GM21381 (cell line): ENCODE data around the gene FGF12.

ENCODE experiments used
- ATAC-seq: cut with Tn5 transposase; IDR thresholded peaks from one replicate; pipeline ENCODE4 v1.9.1; 2021; ENCODE audit warnings: mild to moderate bottlenecking, moderate library complexity; ENCODE audit not compliant: unreplicated experiment

The FGF12 gene

DNA sequence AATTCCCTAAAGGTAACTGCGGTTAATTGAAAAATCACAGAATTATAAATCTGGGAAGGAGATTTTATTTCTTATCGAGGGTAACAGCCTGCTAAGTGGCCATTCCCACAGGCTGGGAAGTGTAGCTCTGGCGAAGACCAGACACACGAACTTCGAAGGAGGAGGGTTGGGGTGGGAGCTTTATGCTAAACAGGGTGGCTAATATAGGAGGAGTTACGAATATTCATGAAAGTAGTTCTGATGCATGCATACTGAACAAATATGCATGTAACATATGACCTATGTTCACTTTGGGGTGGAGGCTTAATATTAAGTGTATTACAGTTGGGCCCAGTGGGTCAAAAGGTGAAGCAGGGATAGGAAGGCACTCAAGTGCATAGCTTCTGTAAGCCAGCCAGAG is 221.6 kb downstream of the FGF12 start:
- no peak for ATAC-seq

DNA sequence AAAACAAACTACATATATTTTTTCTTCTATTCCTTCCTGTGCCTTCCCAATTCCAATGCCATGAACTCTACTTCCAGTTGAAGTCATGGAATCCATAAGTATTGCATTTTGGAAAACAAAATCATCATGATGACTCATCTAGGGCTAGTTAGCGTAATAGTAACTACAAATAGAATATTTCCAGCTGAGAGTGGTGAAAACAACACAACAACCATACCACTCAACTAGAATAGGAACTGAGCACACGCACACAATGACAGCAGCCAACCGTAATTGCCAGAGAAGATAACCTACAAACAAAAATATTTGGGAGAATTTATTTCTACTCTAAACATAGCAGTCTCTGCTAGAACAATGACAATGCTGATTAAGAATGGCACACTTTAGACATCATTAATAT is 225.9 kb downstream of the FGF12 start:
- ATAC-seq = no peak

- ATAC-seq = no peak
Observed at GRCh38 chr3:192496905-192497587, 230.3 kb downstream of the FGF12 start.

DNA sequence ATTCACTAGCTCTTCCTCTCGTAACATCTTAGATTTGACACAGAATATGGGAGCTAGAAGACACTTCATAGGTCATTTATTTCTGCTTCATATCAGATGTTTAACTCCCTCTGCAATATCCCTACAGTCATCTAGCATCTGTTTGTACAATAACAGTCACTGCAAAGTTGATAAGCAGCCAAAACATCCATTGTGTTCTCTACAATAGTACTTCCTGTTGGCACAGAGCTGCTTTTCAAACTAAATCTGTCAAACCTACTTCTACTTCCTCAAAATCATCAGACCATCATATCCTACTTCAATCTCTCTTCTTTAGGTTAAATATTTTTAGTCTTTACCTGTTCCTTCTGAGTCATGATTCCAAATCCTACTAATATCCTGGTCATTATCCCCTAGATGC is 233.2 kb downstream of the FGF12 start:
- ATAC-seq = peak; percentile 62

GRCh38 chr3:192490720-192491119 is 236.6 kb downstream of the FGF12 start:
- no peak for ATAC-seq

GRCh38 chr3:192489579-192489978 is 237.8 kb downstream of the FGF12 start:
- ATAC-seq = no peak

DNA sequence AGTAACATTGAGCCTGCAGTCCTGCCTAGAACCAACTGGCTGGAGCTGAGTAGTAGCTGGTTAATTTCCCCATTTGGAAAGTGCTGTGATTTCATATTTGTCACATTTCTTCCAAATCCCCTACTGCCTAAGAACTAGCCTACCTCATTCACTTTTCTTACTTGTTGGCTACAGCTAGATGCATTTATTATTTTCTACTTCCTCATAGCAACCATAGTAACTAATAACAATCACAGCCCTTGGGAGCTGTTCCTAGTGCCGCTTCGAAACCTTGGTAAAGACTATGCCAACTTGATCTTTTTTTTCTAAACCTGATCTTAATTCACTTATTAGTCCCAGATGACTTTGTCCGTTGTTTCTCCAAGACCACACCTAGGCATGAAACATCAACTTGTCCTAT is 240.3 kb downstream of the FGF12 start:
- no peak for ATAC-seq

- no peak for ATAC-seq
Observed at GRCh38 chr3:192482809-192483208, 244.5 kb downstream of the FGF12 start.

GRCh38 chr3:192482391-192482790 is 244.9 kb downstream of the FGF12 start:
- ATAC-seq = no peak

DNA sequence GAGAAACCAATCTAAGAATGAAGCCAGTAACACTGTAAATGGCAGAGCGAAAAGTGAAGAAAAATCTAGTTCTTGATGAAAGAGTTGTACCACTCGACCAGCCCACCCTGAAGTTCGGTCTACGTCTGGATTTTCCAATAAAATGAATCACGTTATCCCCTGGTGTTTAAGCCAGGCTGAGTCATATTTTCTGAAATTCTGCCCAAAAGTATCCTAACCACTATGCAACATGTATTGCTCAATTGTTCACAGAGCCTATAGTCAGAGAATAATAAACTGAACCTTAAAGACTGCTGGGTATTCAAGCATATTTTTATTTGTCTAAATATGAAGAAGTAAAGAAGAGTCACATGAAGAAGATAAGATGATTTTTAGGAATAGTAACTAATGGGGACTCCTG is 245.7 kb downstream of the FGF12 start:
- ATAC-seq = no peak

- peak; percentile 97 for ATAC-seq
Observed at GRCh38 chr3:192467230-192468140, 259.9 kb downstream of the FGF12 start.

- no peak for ATAC-seq
Observed at GRCh38 chr3:192449036-192449435, 278.3 kb downstream of the FGF12 start.

GRCh38 chr3:192445770-192446644 is 281.3 kb downstream of the FGF12 start:
- ATAC-seq = no peak

DNA sequence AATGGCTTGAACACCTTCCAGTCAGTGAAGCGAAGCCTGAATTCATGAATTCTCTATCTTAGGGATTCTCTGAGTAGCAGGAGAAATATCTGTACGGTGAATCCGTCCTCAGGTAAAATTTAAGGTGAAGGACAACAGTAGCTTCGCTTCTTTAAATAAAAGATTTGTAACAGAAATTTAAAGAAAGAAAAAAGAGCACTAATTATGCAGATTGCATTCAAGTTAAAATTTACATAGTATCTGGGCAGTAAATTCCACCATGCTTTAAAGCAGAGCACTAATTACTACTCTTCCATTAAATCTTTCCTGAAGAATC is 282.6 kb downstream of the FGF12 start:
- no peak for ATAC-seq

DNA sequence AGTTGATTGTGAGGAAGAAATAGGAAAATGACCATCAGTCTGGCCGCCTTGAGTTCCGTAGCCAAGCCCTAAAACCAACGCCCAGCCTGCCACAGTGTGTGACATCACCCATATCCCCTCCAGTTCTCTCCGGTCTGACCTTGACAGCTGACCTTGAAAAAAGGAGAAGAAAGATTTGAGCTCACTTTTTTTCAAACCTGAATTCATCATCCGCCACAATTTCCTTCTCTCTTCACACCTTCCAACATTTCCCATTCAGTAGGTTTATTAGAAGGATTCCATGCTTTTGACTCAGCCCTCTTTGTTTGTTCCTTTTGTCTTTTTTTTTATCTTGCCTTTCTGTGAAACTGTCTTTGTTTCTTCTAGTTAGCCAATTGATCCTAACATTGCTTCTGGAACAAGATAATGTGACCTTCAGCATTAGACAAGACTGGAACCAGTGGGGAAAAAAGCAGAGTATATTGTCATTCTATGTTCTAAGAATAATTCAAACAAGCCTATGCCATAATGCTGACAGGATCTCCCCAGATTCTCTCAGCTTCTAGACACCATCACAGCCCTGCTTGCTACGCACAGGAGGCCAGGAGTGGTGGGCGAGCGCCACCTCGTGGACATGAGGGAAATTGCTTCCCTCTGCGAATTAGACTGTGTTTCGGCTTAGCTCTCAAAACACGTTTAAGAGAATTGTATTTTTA is 283.1 kb downstream of the FGF12 start:
- peak; percentile 89 for ATAC-seq

DNA sequence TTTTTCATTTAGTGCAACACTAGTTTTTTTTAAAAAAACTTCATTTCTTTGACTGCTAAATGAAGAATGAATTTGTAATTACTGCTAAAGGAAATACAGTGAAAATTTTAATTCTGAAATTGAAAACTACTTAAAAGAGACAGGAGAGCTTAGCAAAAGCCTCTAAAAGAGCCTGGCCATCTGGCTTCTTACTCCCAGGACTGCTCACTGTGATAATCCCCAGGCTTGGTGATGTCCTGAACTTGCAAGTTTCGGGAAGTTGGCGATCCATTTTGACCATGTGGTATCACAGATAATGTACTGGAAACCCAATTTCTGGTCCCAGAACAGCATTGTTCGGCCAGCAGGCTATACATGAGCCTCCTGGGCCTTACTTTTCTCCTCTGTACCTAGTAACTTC is 292.1 kb downstream of the FGF12 start:
- no peak for ATAC-seq

DNA sequence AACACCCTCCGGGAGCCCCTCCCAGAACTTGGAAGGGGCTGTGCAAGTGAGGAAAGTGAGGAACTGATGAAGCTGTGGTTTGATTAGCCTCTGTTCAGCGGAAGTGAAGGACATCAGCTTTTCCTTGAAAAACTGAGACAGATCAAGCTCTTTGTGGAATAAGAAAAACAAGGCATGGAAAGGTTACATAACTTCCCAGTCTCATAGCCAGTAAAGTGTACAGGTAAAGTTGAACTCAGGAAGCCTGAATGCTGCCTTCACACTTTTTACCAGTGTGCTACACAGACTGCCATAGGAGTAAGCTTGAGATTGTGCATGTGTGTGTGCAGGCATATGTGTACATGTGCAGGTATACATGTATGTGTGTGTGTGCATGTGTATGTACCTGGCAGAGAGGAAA is 293.2 kb downstream of the FGF12 start:
- ATAC-seq = no peak

GRCh38 chr3:192433704-192434103 is 293.6 kb downstream of the FGF12 start:
- ATAC-seq = no peak

- ATAC-seq = no peak
Observed at GRCh38 chr3:192422997-192423342, 304.4 kb downstream of the FGF12 start.

GRCh38 chr3:192422321-192422996 is 304.9 kb downstream of the FGF12 start:
- no peak for ATAC-seq
